Keratinocyte (primary cell): Measurements from ENCODE around the gene CIP2A. TPM values are rescaled to one million over a fixed set of nuclear protein-coding genes. Genes with fewer than 3 reads are reported as not detected.

Source experiments
- DNase-seq: peaks from one replicate; pipeline ENCODE4 v3.0.0-alpha.2; 2011; ENCODE audit warnings: low read depth, missing footprints, low spot score
- FAIRE-seq: peaks from 2 replicates; lab custom pipeline; 2011; peaks lifted over from hg19 to GRCh38; lab: Jason Lieb, UNC
- H2AFZ ChIP-seq: 2 replicates; pipeline ENCODE4 v1.6.0; 2012; ENCODE audit warnings: low read length, control low read depth, inconsistent platforms; ENCODE audit not compliant: control insufficient read depth
- H3K27ac ChIP-seq: 2 replicates; pipeline ENCODE4 v1.5.1; 2011; ENCODE audit warnings: low read length; ENCODE audit not compliant: control insufficient read depth, insufficient read depth
- H3K27me3 ChIP-seq: 3 replicates; pipeline ENCODE4 v1.6.0; 2011; ENCODE audit warnings: low read length; ENCODE audit not compliant: control insufficient read depth, insufficient read depth; ENCODE audit errors: extremely low read depth
- H3K36me3 ChIP-seq, 2 experiments: 2 replicates in 1 of 2; 3 replicates in 1 of 2; pipeline ENCODE4 v1.5.1; 2011; ENCODE audit warnings: low read length in 2 of 2, mild to moderate bottlenecking in 1 of 2; ENCODE audit not compliant: control insufficient read depth in 2 of 2, insufficient read depth in 2 of 2; ENCODE audit errors: extremely low read depth in 1 of 2
- H3K4me1 ChIP-seq: 3 replicates; pipeline ENCODE4 v1.5.1; 2011; ENCODE audit warnings: low read length; ENCODE audit not compliant: control insufficient read depth, insufficient read depth; ENCODE audit errors: extremely low read depth
- H3K4me2 ChIP-seq: 3 replicates; pipeline ENCODE4 v1.6.0; 2011; ENCODE audit warnings: low read depth, low read length; ENCODE audit not compliant: control insufficient read depth, insufficient read depth; ENCODE audit errors: extremely low read depth
- H3K4me3 ChIP-seq, 3 experiments: fragments of 200-600 bp in 1 of 3; sonication (generic) in 1 of 3; 2 replicates in 2 of 3; 3 replicates in 1 of 3; pipeline ENCODE4 v1.5.1; 2011 to 2016; ENCODE audit warnings: low read length in 3 of 3, mild to moderate bottlenecking in 3 of 3, control low read depth in 2 of 3, inconsistent platforms in 1 of 3, low read depth in 1 of 3, mixed read lengths in 1 of 3, mixed run types in 1 of 3, moderate library complexity in 1 of 3; ENCODE audit not compliant: control insufficient read depth in 2 of 3, insufficient read depth in 2 of 3; ENCODE audit errors: extremely low read depth in 1 of 3
- H3K79me2 ChIP-seq: 2 replicates; pipeline ENCODE4 v1.6.0; 2012; ENCODE audit warnings: low read length; ENCODE audit not compliant: control insufficient read depth, insufficient read depth
- H3K9ac ChIP-seq: 3 replicates; pipeline ENCODE4 v1.6.0; 2011; ENCODE audit warnings: low read length; ENCODE audit not compliant: control insufficient read depth, insufficient read depth; ENCODE audit errors: extremely low read depth
- H3K9me1 ChIP-seq: 3 replicates; pipeline ENCODE4 v1.6.0; 2011; ENCODE audit warnings: low read length; ENCODE audit not compliant: control insufficient read depth, insufficient read depth; ENCODE audit errors: extremely low read depth
- H3K9me3 ChIP-seq: 2 replicates; pipeline ENCODE4 v1.5.1; 2012; ENCODE audit warnings: low read depth, low read length; ENCODE audit not compliant: control insufficient read depth
- H4K20me1 ChIP-seq: 3 replicates; pipeline ENCODE4 v1.6.0; 2011; ENCODE audit warnings: low read length; ENCODE audit not compliant: control insufficient read depth, insufficient read depth; ENCODE audit errors: extremely low read depth
- CTCF ChIP-seq, 3 experiments: IDR thresholded peaks in 1 of 3; conservative IDR thresholded peaks in 1 of 3; optimal IDR thresholded peaks in 1 of 3; 2 replicates in 2 of 3; 3 replicates in 1 of 3; pipeline versions ENCODE3 to v1.5.1; 2011; ENCODE audit warnings: low read length in 3 of 3, mild to moderate bottlenecking in 3 of 3, moderate library complexity in 2 of 3, control low read depth in 1 of 3, inconsistent platforms in 1 of 3; ENCODE audit not compliant: insufficient read depth in 2 of 3; ENCODE audit errors: extremely low read depth in 1 of 3
- EZH2 ChIP-seq: IDR thresholded peaks from one replicate; pipeline ENCODE4 v1.6.1; 2012; ENCODE audit warnings: inconsistent platforms, mild to moderate bottlenecking, low read length, moderate library complexity
- dilution Hi-C: fragments of 300-500 bp; cut with MboI; formaldehyde crosslinking; loops from one replicate; pipeline ENCODE4 v1.7.0; 2020; ENCODE audit warnings: low sequenced_read_pairs; ENCODE audit not compliant: extremely low pct_ligation_motif_present
- polyA plus RNA-seq, 5 experiments: library from polyadenylated mRNA; depleted of rRNA in 3 of 5; stranded (reverse) in 3 of 5; stranded (forward) in 1 of 5; unstranded in 1 of 5; fragments of >200 nt; gene quantifications; 1 replicate in 1 of 5; 2 replicates in 3 of 5; 3 replicates in 1 of 5; pipeline versions ENCODE4 v1.2.1 to v1.2.3, GENCODE V29; 2011 to 2012; ENCODE audit warnings: missing spikeins in 2 of 5, low read depth in 1 of 5, low replicate concordance in 1 of 5

CIP2A gene
- polyA plus RNA-seq, 1 donor (not counting 4 experiments of a cell fraction or from before 2014, with no cell fraction given) = 9.9 TPM

GRCh38 chr3:108598375-108598774 is 9.1 kb upstream of the CIP2A start:
- Histone ChIP-seq H3K36me3 (no peaks in the 10 kb centered on the region), H2AFZ (no peak overlapping the region), H3K9me1 (no peaks in the 10 kb centered on the region), H3K4me2 (no peak overlapping the region), H3K27me3 (no peaks in the 10 kb centered on the region), H3K9me3 (no peaks in the 10 kb centered on the region), H3K79me2 (no peaks in the 10 kb centered on the region), H4K20me1 (no peaks in the 10 kb centered on the region), H3K9ac (no peak overlapping the region), H3K4me3 (no peak overlapping the region), H3K27ac (no peak overlapping the region), H3K4me1 (no peaks in the 10 kb centered on the region)
- DNase-seq = no peak
- no peak for TF ChIP-seq EZH2
- TF ChIP-seq CTCF (optimal IDR thresholded peaks at IDR 0.05 in 1 of 3, IDR thresholded peaks at IDR 0.05 in 1 of 3, conservative IDR thresholded peaks at IDR 0.05 in 1 of 3; ENCODE audit: extremely low read depth in 1 of 3, insufficient read depth in 2 of 3, low read length in 3 of 3) = no peak
- FAIRE-seq = no peak
- dilution Hi-C loops = no loop called here

GRCh38 chr3:108595321-108595720 is 6.1 kb upstream of the CIP2A start:
- dilution Hi-C loops = no loop called here
- Histone ChIP-seq H3K4me1 (peaks cover 3% of the 10 kb centered on the region), H3K27me3 (no peaks in the 10 kb centered on the region), H2AFZ (no peak overlapping the region), H3K4me2 (no peak overlapping the region), H4K20me1 (no peaks in the 10 kb centered on the region), H3K4me3 (no peak overlapping the region), H3K9ac (no peak overlapping the region), H3K9me1 (no peaks in the 10 kb centered on the region), H3K9me3 (no peaks in the 10 kb centered on the region), H3K79me2 (no peaks in the 10 kb centered on the region), H3K27ac (no peak overlapping the region), H3K36me3 (no peaks in the 10 kb centered on the region)
- FAIRE-seq (no peak), DNase-seq (no peak)
- TF ChIP-seq EZH2 (no peak), CTCF (optimal IDR thresholded peaks at IDR 0.05 in 1 of 3, IDR thresholded peaks at IDR 0.05 in 1 of 3, conservative IDR thresholded peaks at IDR 0.05 in 1 of 3; ENCODE audit: extremely low read depth in 1 of 3, insufficient read depth in 2 of 3, low read length in 3 of 3) (no peak)
